Fibroblast of pulmonary artery (primary cell): ENCODE measurements around the gene CASP5.

Experiments
- DNase-seq: peaks from one replicate; pipeline ENCODE4 v3.0.0-alpha.2; 2010; ENCODE audit warnings: low read depth
- H3K4me3 ChIP-seq: replicated peaks from 2 replicates; pipeline ENCODE4 v1.5.1; 2011; ENCODE audit warnings: low read depth, mild to moderate bottlenecking, control low read depth, low read length, moderate library complexity
- TF ChIP-seq, protein P1 (sequence below): IDR thresholded peaks from 2 replicates; pipeline ENCODE4 v1.5.1; 2011; ENCODE audit warnings: mild to moderate bottlenecking, control low read depth, low read length, inconsistent platforms; ENCODE audit errors: missing control alignments

The CASP5 gene

GRCh38 chr11:104968355-104968855, 54.6 kb downstream of the CASP5 start, which contains the start of gene CASP4:
Gene CASP4 (minus strand): TSS chr11:104968574. CDS start chr11:104968525, 49 bp downstream.
- H3K4me3 ChIP-seq, result peak within 1 kb of the TSS; percentile 65
- peak; percentile 89 for DNase-seq
- TF ChIP-seq, protein P1, sequence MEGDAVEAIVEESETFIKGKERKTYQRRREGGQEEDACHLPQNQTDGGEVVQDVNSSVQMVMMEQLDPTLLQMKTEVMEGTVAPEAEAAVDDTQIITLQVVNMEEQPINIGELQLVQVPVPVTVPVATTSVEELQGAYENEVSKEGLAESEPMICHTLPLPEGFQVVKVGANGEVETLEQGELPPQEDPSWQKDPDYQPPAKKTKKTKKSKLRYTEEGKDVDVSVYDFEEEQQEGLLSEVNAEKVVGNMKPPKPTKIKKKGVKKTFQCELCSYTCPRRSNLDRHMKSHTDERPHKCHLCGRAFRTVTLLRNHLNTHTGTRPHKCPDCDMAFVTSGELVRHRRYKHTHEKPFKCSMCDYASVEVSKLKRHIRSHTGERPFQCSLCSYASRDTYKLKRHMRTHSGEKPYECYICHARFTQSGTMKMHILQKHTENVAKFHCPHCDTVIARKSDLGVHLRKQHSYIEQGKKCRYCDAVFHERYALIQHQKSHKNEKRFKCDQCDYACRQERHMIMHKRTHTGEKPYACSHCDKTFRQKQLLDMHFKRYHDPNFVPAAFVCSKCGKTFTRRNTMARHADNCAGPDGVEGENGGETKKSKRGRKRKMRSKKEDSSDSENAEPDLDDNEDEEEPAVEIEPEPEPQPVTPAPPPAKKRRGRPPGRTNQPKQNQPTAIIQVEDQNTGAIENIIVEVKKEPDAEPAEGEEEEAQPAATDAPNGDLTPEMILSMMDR, result no peak

DNA sequence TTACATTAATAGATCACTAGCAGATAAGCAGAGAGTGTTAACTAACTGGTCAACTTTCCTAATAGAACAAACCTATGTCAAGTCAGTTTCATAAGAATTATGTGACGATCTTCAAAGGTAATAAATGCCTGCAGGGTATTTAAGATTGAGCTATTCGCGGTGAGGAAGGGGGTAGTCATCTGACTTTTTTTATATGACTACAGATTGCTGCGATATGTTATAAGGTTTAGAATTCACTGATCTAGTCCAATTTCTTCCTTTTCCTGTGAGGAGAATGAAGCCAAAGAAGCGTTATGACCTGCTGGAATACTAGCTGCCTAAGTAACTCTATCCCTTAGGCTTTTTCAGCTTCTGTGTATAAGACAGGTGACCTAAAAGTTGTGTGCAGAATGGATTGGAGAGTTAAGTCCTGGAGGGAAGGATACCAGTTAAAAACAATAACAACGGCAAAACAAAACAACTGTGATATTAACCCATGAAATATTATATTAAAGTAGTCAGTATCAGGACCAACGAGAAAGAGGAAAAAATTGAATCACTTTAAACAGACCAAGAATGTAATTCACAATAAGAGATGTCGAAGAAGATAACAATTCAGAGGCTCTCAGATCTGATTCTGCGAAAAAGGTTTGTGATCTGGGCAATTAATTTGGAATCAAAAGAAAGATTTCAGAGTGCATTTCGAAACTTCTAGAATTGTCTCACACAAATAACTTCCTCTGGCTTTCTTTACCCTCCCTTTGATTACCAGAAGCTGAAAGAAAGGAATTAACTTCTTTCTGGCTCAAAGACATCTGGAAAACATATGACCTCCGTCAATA, 55.2 kb downstream of the CASP5 start:
- peak; percentile 16 for DNase-seq
- H3K4me3 ChIP-seq, result peak overlapping the region; percentile 65
- TF ChIP-seq, protein P1, result no peak

DNA sequence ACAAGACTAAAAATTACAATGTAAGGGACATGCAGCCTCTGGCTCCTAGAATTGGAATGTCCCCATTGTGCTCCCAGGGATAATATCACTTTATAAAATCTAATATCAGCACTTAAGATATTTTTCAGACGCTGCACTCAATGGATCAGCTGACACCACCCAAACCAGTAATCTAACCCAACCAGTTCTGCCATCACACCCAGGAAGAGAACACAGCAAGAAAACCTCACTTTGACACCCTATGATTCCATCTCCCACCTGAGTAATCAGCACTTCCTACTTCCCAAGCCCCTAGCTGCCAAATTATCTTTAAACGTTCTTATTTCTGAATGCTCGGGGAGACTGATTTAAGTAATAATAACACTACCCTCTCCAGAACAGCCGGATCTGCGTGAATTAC, 57.2 kb downstream of the CASP5 start:
- TF ChIP-seq, protein P1, result no peak

GRCh38 chr11:104964247-104964646, 58.7 kb downstream of the CASP5 start:
- no peak overlapping the region for H3K4me3 ChIP-seq
- no peak for DNase-seq
- TF ChIP-seq, protein P1, result no peak

More for the DNA sequence above, 57.2 kb downstream of the CASP5 start:
- H3K4me3 ChIP-seq, result no peak overlapping the region
- no peak for DNase-seq

GRCh38 chr11:104962852-104963251, 60.1 kb downstream of the CASP5 start:
- TF ChIP-seq, protein P1, result no peak
- DNase-seq, result no peak
- H3K4me3 ChIP-seq, result no peak overlapping the region

DNA sequence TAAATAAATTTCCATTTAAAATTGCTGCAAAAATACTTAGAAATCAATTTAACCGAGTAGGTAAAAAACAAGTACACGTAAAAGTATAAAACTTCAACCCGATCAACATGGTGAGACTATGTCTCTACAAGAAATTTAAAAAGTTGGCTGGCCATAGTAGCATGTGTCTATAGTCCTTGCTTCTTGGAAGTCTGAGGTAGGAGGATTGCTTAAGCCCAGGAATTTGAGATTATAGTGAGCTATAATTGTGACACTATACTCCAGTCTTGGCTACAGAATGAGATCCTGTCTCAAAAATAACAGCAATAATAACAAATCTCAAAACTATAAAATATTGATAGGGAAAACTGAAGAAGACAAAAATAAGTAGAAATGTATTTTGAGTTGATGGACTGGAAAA, 65.7 kb downstream of the CASP5 start:
- DNase-seq, result peak; percentile 55
- H3K4me3 ChIP-seq, result no peak overlapping the region
- TF ChIP-seq, protein P1, result no peak
